ENCODE data around the gene NXPH4. TPM values are rescaled to one million over a fixed set of nuclear protein-coding genes. Genes with fewer than 3 reads are reported as not detected.

Gene NXPH4
- total and polyA plus RNA-seq, 10 of the 15 experiments (the other 5 are each of a cell fraction or from before 2014, with no cell fraction given): 0.03 to 0.26 TPM; not detected in 8

DNA sequence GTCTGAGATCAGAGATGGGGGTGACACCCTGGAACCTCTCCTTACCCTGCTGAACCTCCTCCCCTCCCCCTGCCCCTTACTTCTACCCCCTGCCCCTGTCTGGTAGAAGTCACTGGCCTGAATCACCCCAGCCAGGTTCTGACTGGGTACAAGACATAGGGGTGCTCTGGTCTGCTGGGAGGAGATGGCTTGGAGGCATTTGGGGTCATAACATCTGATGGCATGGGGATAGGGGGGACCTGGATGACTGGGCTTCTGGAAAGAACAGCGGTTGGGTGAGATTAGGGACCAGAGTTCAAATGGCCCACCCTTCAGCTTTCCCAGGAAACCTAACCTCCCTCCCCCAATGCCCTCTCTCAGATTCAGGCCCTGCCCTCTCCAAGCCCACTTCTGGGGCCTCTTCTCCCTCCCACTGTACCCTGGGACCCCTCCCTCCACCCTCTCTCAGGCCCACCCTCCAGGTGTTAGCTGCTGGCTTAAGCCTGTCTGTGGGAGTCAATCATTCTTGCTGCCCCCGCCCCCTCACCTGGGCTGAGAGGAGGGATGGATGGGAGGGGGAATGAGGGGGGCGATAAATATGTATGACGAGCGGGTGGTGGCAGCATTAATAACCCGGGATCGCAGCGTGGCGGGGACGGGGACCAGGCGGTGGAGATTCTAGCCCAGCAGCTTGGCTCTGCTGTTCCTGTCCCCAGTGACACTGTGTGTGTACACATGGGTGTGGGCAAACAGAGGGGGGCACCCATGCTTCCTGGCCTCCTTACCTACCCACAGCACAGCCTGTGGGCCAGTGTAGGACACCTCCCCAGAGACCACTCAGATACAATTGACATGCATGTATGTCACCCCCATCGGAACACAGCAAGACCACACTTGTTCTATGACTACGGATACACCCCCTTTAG, 5.9 kb downstream of the NXPH4 start (continued):
- no peak for TF ChIP-seq IKZF1 (conservative IDR thresholded peaks at IDR 0.05)
- no peak for TF ChIP-seq RAD51 (IDR thresholded peaks at IDR 0.05)
- TF ChIP-seq BCL3 (IDR thresholded peaks at IDR 0.05; ENCODE audit: borderline replicate concordance, insufficient read depth, low read depth, low read length, poor library complexity, severe bottlenecking): no peak
- TF ChIP-seq CHD4 (IDR thresholded peaks at IDR 0.05): no peak

DNA sequence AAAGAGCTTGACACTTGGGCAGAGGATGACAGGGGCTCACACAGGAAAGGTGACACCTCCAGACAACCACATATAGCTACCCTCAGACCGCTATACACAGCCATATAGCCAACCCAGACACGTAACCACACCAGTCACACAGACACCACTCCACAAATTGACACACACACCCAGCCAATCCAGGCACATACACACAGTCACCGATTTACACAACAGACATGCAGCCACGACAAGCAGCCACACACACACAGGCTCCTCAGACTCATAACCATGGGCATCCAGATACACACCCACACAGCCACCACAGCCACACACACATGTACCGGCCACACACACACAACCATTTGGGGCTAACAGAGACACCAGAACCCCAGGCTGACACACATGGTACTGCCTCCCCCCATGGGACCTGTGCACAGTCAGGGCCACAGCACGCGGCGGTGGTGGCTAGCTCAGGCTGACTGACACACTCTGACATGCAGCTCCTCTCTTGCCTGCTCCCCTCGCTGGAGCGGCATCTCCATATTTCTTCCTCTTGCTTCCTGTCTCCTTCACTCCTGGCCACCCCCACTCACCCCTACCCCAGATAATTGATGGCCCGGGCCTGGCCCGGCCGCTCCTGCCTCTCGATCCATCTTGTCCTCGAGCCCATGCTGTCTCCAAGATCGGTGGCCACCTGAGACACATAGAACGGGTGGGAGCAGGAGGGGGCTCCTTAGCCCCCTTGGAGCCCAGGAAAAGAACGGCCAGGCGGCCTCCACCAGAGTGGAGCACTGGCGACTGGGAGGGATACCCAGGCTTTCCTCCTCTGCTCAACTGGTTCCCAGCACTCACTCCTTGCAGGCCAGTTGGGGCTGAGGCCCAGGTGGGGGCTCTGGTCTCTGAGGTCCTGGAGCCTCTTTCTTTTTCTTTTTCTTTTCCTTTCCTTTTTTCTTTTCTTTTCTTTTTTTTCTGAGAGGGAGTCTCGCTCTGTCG, 6.9 kb downstream of the NXPH4 start:
- no peak overlapping the region for H3K4me3 ChIP-seq
- H3K27ac ChIP-seq (ENCODE audit: control insufficient read depth, insufficient read depth): no peak overlapping the region
- H3K4me2 ChIP-seq (ENCODE audit: control insufficient read depth, insufficient read depth): no peak overlapping the region
- peaks cover 13% of the 10 kb centered on the region for H3K4me1 ChIP-seq (ENCODE audit: control insufficient read depth, insufficient read depth, low read length)
- H3K79me2 ChIP-seq (ENCODE audit: control insufficient read depth, insufficient read depth, low read length): no peaks in the 10 kb centered on the region
- H3K9me3 ChIP-seq (replicated peaks; ENCODE audit: control insufficient read depth, insufficient read depth, low read length): no peaks in the 10 kb centered on the region
- in situ Hi-C loops (cut with MboI) (no loop called here), intact Hi-C loops (cut with micrococcal nuclease; ENCODE audit: unreplicated experiment) (no loop called here)
- no peak for FAIRE-seq
- ChIA-PET SMC1A (ENCODE audit: uncharacterized antibody, unreplicated experiment) (interaction anchor here (1.1 kb wide), 1 partner anchor 10 kb away, joined by 9 read pairs; no protein-coding TSS in a partner anchor), RAD21 (ENCODE audit: unreplicated experiment) (interaction anchor here (0.9 to 2.0 kb wide), 2 partner anchors 10 to 19 kb away, joined by 4 to 5 read pairs; no protein-coding TSS in a partner anchor), POLR2A (interaction anchor here (1.6 kb wide), 1 partner anchor 10 kb away, joined by 3 read pairs; no protein-coding TSS in a partner anchor), CTCF (interaction anchor here (1.0 to 7.8 kb wide), 7 partner anchors 9 to 231 kb away, joined by 3 to 202 read pairs (median 9); partner anchors contain the start of gene STAC3)
- no peak overlapping the region for H3K9ac ChIP-seq (ENCODE audit: control insufficient read depth, insufficient read depth, low read length)
- no peaks in the 10 kb centered on the region for H4K20me1 ChIP-seq (ENCODE audit: control insufficient read depth, insufficient read depth)
- no peak overlapping the region for H2AFZ ChIP-seq (ENCODE audit: control insufficient read depth, low read depth, low read length)
- no peak for DNase-seq (ENCODE audit: low read depth, low spot score)
- no peaks in the 10 kb centered on the region for H3K36me3 ChIP-seq (ENCODE audit: control insufficient read depth in 2 of 2, insufficient read depth in 2 of 2, low read length in 1 of 2)
- peaks cover 17 to 29% of the 10 kb centered on the region in 2 experiments; a peak in 3 of 4 replicates for H3K27me3 ChIP-seq (replicated peaks in 1 of 2; ENCODE audit: control insufficient read depth in 2 of 2, insufficient read depth in 2 of 2, low read length in 1 of 2)
- TF ChIP-seq HDGF (IDR thresholded peaks at IDR 0.05) (peak; percentile 85; the same call in 1 of the 2 replicates), CEBPB (IDR thresholded peaks at IDR 0.05; ENCODE audit: borderline replicate concordance in 1 of 2, low read depth in 2 of 2, low read length in 2 of 2) (no peak)
- BruUV-seq (replicated peaks): no TSS peak
- WGBS (ENCODE audit: insufficient coverage, insufficient replicate concordance, low lambda C conversion rate, missing lambda C conversion rate): 44% methylated on average over 22 of the region's 22 CpGs
- peak; percentile 23 for ATAC-seq
